H1 (cell line): ENCODE measurements around the gene ARAP2. TPM values are rescaled to one million over a fixed set of nuclear protein-coding genes. Genes with fewer than 3 reads are reported as not detected.
A peak's percentile ranks its signal among the peaks of the same experiment; 100 is the strongest.

Experiments
- CTCF ChIA-PET: fragments of 300-600 bp; sonication (Branson Sonifier 250); formaldehyde crosslinking; loops from one replicate; lab custom pipeline; 2021; ENCODE audit not compliant: partially characterized antibody; lab: Charles Lee
- POLR2A ChIA-PET: fragments of 300-600 bp; sonication (Branson Sonifier 250); formaldehyde crosslinking; loops from one replicate; lab custom pipeline; 2021; ENCODE audit warnings: inconsistent platforms; ENCODE audit not compliant: partially characterized antibody; lab: Charles Lee
- DNase-seq, 2 experiments: peaks; one replicate each; pipeline versions ENCODE4 v3.0.0 to v3.0.0-alpha.2; 2010 to 2022; ENCODE audit warnings: low spot score in 2 of 2, low read depth in 1 of 2, mixed read lengths in 1 of 2
- FAIRE-seq: peaks from 2 replicates; lab custom pipeline; 2011; peaks lifted over from hg19 to GRCh38; lab: Jason Lieb, UNC
- H2AFZ ChIP-seq: 2 replicates; pipeline ENCODE4 v1.8.1; 2012; ENCODE audit warnings: low read length, inconsistent platforms
- H2AK5ac ChIP-seq: 2 replicates; pipeline ENCODE4 v1.6.1; 2013; ENCODE audit warnings: low read depth, low read length
- H2BK120ac ChIP-seq: replicated peaks from 2 replicates; pipeline ENCODE3; 2013; ENCODE audit warnings: low read depth, low read length, inconsistent platforms
- H2BK12ac ChIP-seq: 2 replicates; pipeline ENCODE4 v1.6.1; 2013; ENCODE audit warnings: low read depth, low read length
- H2BK15ac ChIP-seq: 2 replicates; pipeline ENCODE4 v1.6.1; 2013; ENCODE audit warnings: low read length
- H2BK20ac ChIP-seq: 2 replicates; pipeline ENCODE4 v1.6.1; 2013; ENCODE audit warnings: low read length
- H2BK5ac ChIP-seq: 2 replicates; pipeline ENCODE4 v1.6.1; 2013; ENCODE audit warnings: low read depth, low read length
- H3K14ac ChIP-seq: 2 replicates; pipeline ENCODE4 v1.6.1; 2013; ENCODE audit warnings: inconsistent platforms; ENCODE audit not compliant: insufficient read length
- H3K18ac ChIP-seq: 2 replicates; pipeline ENCODE4 v1.6.1; 2013; ENCODE audit warnings: low read length; ENCODE audit errors: extremely low read depth
- H3K23ac ChIP-seq: 2 replicates; pipeline ENCODE4 v1.6.1; 2013; ENCODE audit warnings: inconsistent platforms; ENCODE audit not compliant: insufficient read length
- H3K23me2 ChIP-seq: 2 replicates; pipeline ENCODE4 v1.6.1; 2013; ENCODE audit warnings: low read depth, low read length
- H3K27ac ChIP-seq: 2 replicates; pipeline ENCODE4 v1.6.1; 2011; ENCODE audit warnings: low read depth, low read length, inconsistent platforms
- H3K27me3 ChIP-seq, 4 experiments: replicated peaks in 1 of 4; 1 replicate in 1 of 4; 2 replicates in 3 of 4; pipeline versions ENCODE4 v1.6.1 to v1.8.1; 2011 to 2013; ENCODE audit warnings: low read length in 3 of 4, mild to moderate bottlenecking in 3 of 4, inconsistent platforms in 2 of 4, mixed read lengths in 2 of 4, moderate library complexity in 1 of 4; ENCODE audit not compliant: control insufficient read depth in 3 of 4, insufficient read depth in 3 of 4; ENCODE audit errors: extremely low read depth in 1 of 4
- H3K36me3 ChIP-seq, 4 experiments: 2 replicates each; pipeline versions ENCODE4 v1.6.1 to v1.8.1; 2011 to 2013; ENCODE audit warnings: mild to moderate bottlenecking in 4 of 4, low read length in 3 of 4, moderate library complexity in 2 of 4, control low read depth in 1 of 4, inconsistent platforms in 1 of 4; ENCODE audit not compliant: insufficient read depth in 4 of 4, control insufficient read depth in 2 of 4
- H3K4ac ChIP-seq: replicated peaks from 2 replicates; pipeline ENCODE3; 2013; ENCODE audit warnings: low read length, low read depth, mixed read lengths, inconsistent platforms; ENCODE audit not compliant: insufficient read length
- H3K4me1 ChIP-seq, 4 experiments: replicated peaks in 1 of 4; 1 replicate in 1 of 4; 2 replicates in 3 of 4; pipeline versions ENCODE4 v1.6.1 to v1.8.1; 2011 to 2013; ENCODE audit warnings: low read length in 3 of 4, inconsistent platforms in 2 of 4, mixed read lengths in 1 of 4; ENCODE audit not compliant: insufficient read depth in 4 of 4, control insufficient read depth in 3 of 4
- H3K4me2 ChIP-seq, 2 experiments: 2 replicates each; pipeline versions ENCODE4 v1.6.1 to v1.8.1; 2011 to 2013; ENCODE audit warnings: low read depth in 2 of 2, low read length in 2 of 2, control low read depth in 1 of 2, inconsistent platforms in 1 of 2, mild to moderate bottlenecking in 1 of 2; ENCODE audit not compliant: insufficient read depth in 1 of 2
- H3K4me3 ChIP-seq, 4 experiments: fragments of 200-600, 300-600 bp in 1 of 4; sonication (generic), shearing (Covaris generic), sonication (Bioruptor Twin) in 1 of 4; 2 replicates each; pipeline versions ENCODE4 v1.5.1 to v1.8.1; 2011 to 2016; ENCODE audit warnings: low read length in 4 of 4, low read depth in 3 of 4, control low read depth in 2 of 4, inconsistent platforms in 2 of 4, mild to moderate bottlenecking in 2 of 4, mixed read lengths in 1 of 4, moderate library complexity in 1 of 4; ENCODE audit not compliant: insufficient read depth in 2 of 4; ENCODE audit errors: extremely low read depth in 1 of 4
- H3K56ac ChIP-seq: replicated peaks from 2 replicates; pipeline ENCODE3; 2013; ENCODE audit warnings: low read depth, mild to moderate bottlenecking, mixed read lengths, low read length, inconsistent platforms; ENCODE audit not compliant: insufficient read length
- H3K79me1 ChIP-seq: 2 replicates; pipeline ENCODE4 v1.6.1; 2013; ENCODE audit warnings: low read depth, low read length, control low read depth
- H3K79me2 ChIP-seq, 2 experiments: 2 replicates each; pipeline versions ENCODE4 v1.6.1 to v1.8.1; 2012 to 2013; ENCODE audit warnings: low read length in 2 of 2, mild to moderate bottlenecking in 2 of 2, inconsistent platforms in 1 of 2; ENCODE audit not compliant: insufficient read depth in 2 of 2, control insufficient read depth in 1 of 2
- H3K9ac ChIP-seq, 4 experiments: replicated peaks in 1 of 4; 1 replicate in 1 of 4; 2 replicates in 3 of 4; pipeline versions ENCODE4 v1.6.1 to v1.8.1; 2011 to 2013; ENCODE audit warnings: low read depth in 3 of 4, low read length in 3 of 4, control low read depth in 2 of 4, mild to moderate bottlenecking in 2 of 4, moderate library complexity in 2 of 4, inconsistent platforms in 1 of 4; ENCODE audit errors: extremely low read depth in 1 of 4
- H3K9me3 ChIP-seq, 2 experiments: 2 replicates each; pipeline versions ENCODE4 v1.6.1 to v1.8.1; 2012 to 2013; ENCODE audit warnings: mild to moderate bottlenecking in 2 of 2, moderate library complexity in 2 of 2, control low read depth in 1 of 2, inconsistent platforms in 1 of 2, low read depth in 1 of 2, low read length in 1 of 2, mixed read lengths in 1 of 2; ENCODE audit not compliant: insufficient read depth in 2 of 2
- H4K20me1 ChIP-seq, 2 experiments: replicated peaks in 1 of 2; 2 replicates each; pipeline versions ENCODE3 to v1.8.1; 2011 to 2013; ENCODE audit warnings: inconsistent platforms in 2 of 2, low read length in 2 of 2, mild to moderate bottlenecking in 1 of 2; ENCODE audit not compliant: insufficient read depth in 2 of 2, control insufficient read depth in 1 of 2
- H4K5ac ChIP-seq: 2 replicates; pipeline ENCODE4 v1.6.1; 2013; ENCODE audit warnings: low read length, low read depth, mixed read lengths, inconsistent platforms; ENCODE audit not compliant: insufficient read length
- H4K8ac ChIP-seq: 2 replicates; pipeline ENCODE4 v1.8.0; 2013; ENCODE audit warnings: mild to moderate bottlenecking, moderate library complexity, low read length, inconsistent platforms; ENCODE audit not compliant: insufficient read depth; ENCODE audit errors: extremely low read depth
- H4K91ac ChIP-seq: replicated peaks from 2 replicates; pipeline ENCODE3; 2013; ENCODE audit warnings: low read length, mixed read lengths, inconsistent platforms; ENCODE audit not compliant: insufficient read length
- ATF2 ChIP-seq: IDR thresholded peaks from 2 replicates; pipeline ENCODE4 v1.6.1; 2012; ENCODE audit warnings: low read length, inconsistent platforms
- CREB1 ChIP-seq: IDR thresholded peaks from 2 replicates; pipeline ENCODE4 v1.6.1; 2012; ENCODE audit warnings: inconsistent platforms
- GTF2F1 ChIP-seq: IDR thresholded peaks from 2 replicates; pipeline ENCODE4 v1.6.1; 2012; ENCODE audit warnings: low read depth, low read length, improper control_type of control experiment, borderline replicate concordance
- MAFK ChIP-seq: IDR thresholded peaks from 2 replicates; pipeline ENCODE4 v1.6.1; 2012; ENCODE audit warnings: low read depth, mild to moderate bottlenecking, improper control_type of control experiment, low read length
- POLR2A ChIP-seq, 2 experiments: IDR thresholded peaks; 1 replicate in 1 of 2; 2 replicates in 1 of 2; pipeline ENCODE4 v1.6.1; 2011; ENCODE audit warnings: low read depth in 2 of 2, low read length in 2 of 2, mild to moderate bottlenecking in 2 of 2; ENCODE audit errors: control extremely low read depth in 1 of 2
- TBP ChIP-seq: IDR thresholded peaks from 2 replicates; pipeline ENCODE4 v1.6.1; 2011; ENCODE audit warnings: low read depth, low read length, improper control_type of control experiment
- TEAD4 ChIP-seq: IDR thresholded peaks from 2 replicates; pipeline ENCODE4 v1.6.1; 2012; ENCODE audit warnings: low read depth, low read length, inconsistent platforms, mixed read lengths
- ZNF274 ChIP-seq: IDR thresholded peaks from 2 replicates; pipeline ENCODE4 v1.7.0; 2012; ENCODE audit warnings: low read length, borderline replicate concordance; ENCODE audit errors: extremely low read depth
- WGBS, 2 experiments: shearing (Covaris generic) in 1 of 2; methylation state at CpG; one replicate each; pipeline versions ENCODE4 v1.1.6 to v1.1.7; 2013 to 2015; ENCODE audit warnings: low lambda C conversion rate in 2 of 2, mixed read lengths in 2 of 2, inconsistent platforms in 1 of 2, low coverage in 1 of 2, missing lambda C conversion rate in 1 of 2; ENCODE audit not compliant: insufficient replicate concordance in 2 of 2, insufficient coverage in 1 of 2, insufficient read length in 1 of 2; ENCODE audit errors: extremely low coverage in 1 of 2, missing lambda C conversion rate in 1 of 2; 5-methylcytosine and 5-hydroxymethylcytosine counted together
- long read RNA-seq, 2 experiments: library from RNA in 1 of 2; library from capped mRNA in 1 of 2; stranded (forward); transcript quantifications; one replicate each; pipeline ENCODE4 v2.0.0, GENCODE V29; 2021; ENCODE audit warnings: inconsistent platforms in 1 of 2
- polyA minus RNA-seq, 3 experiments: library from RNA; depleted of rRNA, polyadenylated mRNA; stranded (reverse); fragments of >200 nt; gene quantifications; 1 replicate in 2 of 3; 2 replicates in 1 of 3; pipeline ENCODE4 v1.2.3, GENCODE V29; 2011
- polyA plus RNA-seq, 7 experiments: library from polyadenylated mRNA; depleted of rRNA in 3 of 7; stranded (reverse) in 5 of 7; unstranded in 2 of 7; fragments of >200 nt in 5 of 7; fragments of 200-250 nt in 2 of 7; gene quantifications; 1 replicate in 5 of 7; 2 replicates in 1 of 7; 4 replicates in 1 of 7; pipeline versions ENCODE4 v1.2.1 to v1.2.3, GENCODE V29; 2011 to 2013; ENCODE audit warnings: missing spikeins in 2 of 7, mixed read lengths in 2 of 7
- total RNA-seq: library from RNA; stranded (reverse); fragmentation: NEBNext Ultra II Directional; extraction: Animal tissue kit (Norgen Biotek cat#: 25700); gene quantifications from 2 replicates; pipeline ENCODE4 v1.2.1, GENCODE V29; 2021

Gene ARAP2
- 0.96 and 2.3 TPM in 2 replicates for total RNA-seq
- polyA plus RNA-seq (2011; rRNA removed) = 0.08 and 0.15 TPM in 2 replicates
- 0.17 TPM for polyA plus RNA-seq (2011; cell fraction: cytosol; rRNA removed)
- 0.47 TPM for polyA plus RNA-seq (2011; cell fraction: nucleus; rRNA removed)
- 0.20 to 1.2 TPM (median 0.30 TPM) in 4 replicates for polyA plus RNA-seq (2012, experiment 1 of 2)
- polyA plus RNA-seq (2012, experiment 2 of 2) = 0.03 TPM
- 0.47 TPM for polyA plus RNA-seq (2013, experiment 1 of 2)
- 0.40 TPM for polyA plus RNA-seq (2013, experiment 2 of 2)
- polyA minus RNA-seq (2011; rRNA and poly(A)+ RNA removed) = 0.73 and 2.0 TPM in 2 replicates
- polyA minus RNA-seq (2011; cell fraction: cytosol; rRNA and poly(A)+ RNA removed) = 0.66 TPM
- polyA minus RNA-seq (2011; cell fraction: nucleus; rRNA and poly(A)+ RNA removed) = 4.2 TPM
- long read RNA-seq, experiment 1, partial matches to known transcripts = 0 of 1 reads
- long read RNA-seq, experiment 1, other reads (novel, unspliced or antisense) = 1 of 1 reads
- long read RNA-seq, experiment 2, partial matches to known transcripts = 0 of 1 reads
- long read RNA-seq, experiment 2, other reads (novel, unspliced or antisense) = 1 of 1 reads

- FAIRE-seq (no peak), DNase-seq (peak in 1 of 2 experiments; percentile 67)
- peak within 1 kb of the TSS; percentile 74 to 77 for H3K4me2 ChIP-seq
- WGBS, 2 experiments = 4% methylated on average over 35 of the region's 81 CpGs; no CpG with 5 or more reads in 1 of the 2 experiments
- no peak within 1 kb of the TSS for H4K91ac ChIP-seq
- H4K5ac ChIP-seq = no peak within 1 kb of the TSS
- ChIA-PET POLR2A (interaction anchor here (0.6 to 1.0 kb wide), 2 partner anchors 8 to 160 kb away, joined by 3 read pairs; no protein-coding TSS in a partner anchor), CTCF (interaction anchor here (0.6 to 3.3 kb wide), 10 partner anchors 10 to 544 kb away, joined by 3 to 13 read pairs (median 4); no protein-coding TSS in a partner anchor)
- H3K9me3 ChIP-seq = no peaks in the 10 kb centered on the region
- peak within 1 kb of the TSS; percentile 64 to 77 (median 74) for H3K4me3 ChIP-seq
- H3K36me3 ChIP-seq = no peaks in the 10 kb centered on the region
- H4K20me1 ChIP-seq = no peaks in the 10 kb centered on the region
- no peak within 1 kb of the TSS for H3K56ac ChIP-seq
- H2BK20ac ChIP-seq = no peak within 1 kb of the TSS
- no peaks in the 10 kb centered on the region for H3K79me2 ChIP-seq
- peak within 1 kb of the TSS; percentile 48 for H3K18ac ChIP-seq
- H3K9ac ChIP-seq = peak within 1 kb of the TSS in 2 of 4 experiments; percentile 26 to 39; a peak in 3 of 7 replicates
- no peak within 1 kb of the TSS for H3K14ac ChIP-seq
- no peak within 1 kb of the TSS for H3K23ac ChIP-seq
- no peaks in the 10 kb centered on the region for H3K4me1 ChIP-seq
- no peak within 1 kb of the TSS for H3K4ac ChIP-seq
- H2BK15ac ChIP-seq = no peak within 1 kb of the TSS
- peaks cover 0 to 9% (median 4%) of the 10 kb centered on the region in 4 experiments; a peak in 4 of 7 replicates for H3K27me3 ChIP-seq
- no peak within 1 kb of the TSS for H2AK5ac ChIP-seq
- H2BK120ac ChIP-seq = no peak within 1 kb of the TSS
- H2BK12ac ChIP-seq = peak within 1 kb of the TSS; percentile 17; the same call in 1 of the 2 replicates
- H3K79me1 ChIP-seq = no peaks in the 10 kb centered on the region
- H2BK5ac ChIP-seq = no peak within 1 kb of the TSS
- H4K8ac ChIP-seq = peak within 1 kb of the TSS; percentile 68
- no peak within 1 kb of the TSS for H3K27ac ChIP-seq
- peaks cover 8% of the 10 kb centered on the region; the same call in 1 of the 2 replicates for H3K23me2 ChIP-seq
- H2AFZ ChIP-seq = peak within 1 kb of the TSS; percentile 61
- TF ChIP-seq POLR2A (IDR thresholded peaks at IDR 0.05; ENCODE audit: control extremely low read depth in 1 of 2, low read depth in 2 of 2, low read length in 2 of 2) (no peak), ZNF274 (no peak), TEAD4 (no peak), ATF2 (no peak), TBP (no peak), MAFK (no peak), GTF2F1 (no peak), CREB1 (no peak)
Measured at GRCh38 chr4:36244257-36245082, at the start of gene ARAP2. Gene ARAP2 (minus strand): TSS chr4:36244514. CDS start chr4:36229486, 15,028 bp downstream.
